ENCODE measurements around the gene STEAP1.

Gene STEAP1

GRCh38 chr7:90213521-90213920, 59.3 kb downstream of the STEAP1 start:
- no peak for DNase-seq

All from NCI-H2029 (cell line).